Upper lobe of right lung (tissue), 1 donor: ENCODE measurements around the gene ADPRM. TPM values are rescaled to one million over a fixed set of nuclear protein-coding genes. Genes with fewer than 3 reads are reported as not detected.

ENCODE experiments used
- ATAC-seq: fragments of 200-7000 bp; cut with Tn5 transposase; one replicate; pipeline ENCODE4 v1.9.1; 2020; ENCODE audit warnings: mild to moderate bottlenecking, moderate library complexity
- DNase-seq: peaks from one replicate; pipeline ENCODE4 v3.0.0-alpha.2; 2020
- H3K27ac ChIP-seq: fragments of 200-600 bp; one replicate; pipeline ENCODE4 v1.8.0; 2022
- H3K27me3 ChIP-seq: fragments of 200-600 bp; one replicate; pipeline ENCODE4 v1.8.0; 2022; ENCODE audit warnings: mild to moderate bottlenecking
- H3K36me3 ChIP-seq: fragments of 200-600 bp; one replicate; pipeline ENCODE4 v1.8.0; 2022
- H3K4me1 ChIP-seq: fragments of 200-600 bp; one replicate; pipeline ENCODE4 v1.8.0; 2022
- H3K4me3 ChIP-seq: fragments of 200-600 bp; one replicate; pipeline ENCODE4 v1.8.0; 2022; ENCODE audit warnings: mild to moderate bottlenecking
- H3K9me3 ChIP-seq: fragments of 200-600 bp; one replicate; pipeline ENCODE4 v1.8.0; 2022
- intact Hi-C: fragments of 100-400 bp; cut with DNase I; formaldehyde crosslinking; loops from one replicate; pipeline ENCODE4 v1.11.0; 2022
- total RNA-seq: library from RNA; stranded (reverse); fragmentation: NEBNext Ultra II Directional; extraction: Animal tissue kit (Norgen Biotek cat#: 25700); gene quantifications from one replicate; pipeline ENCODE4 v1.2.1, GENCODE V29; 2021
- TF ChIP-seq, protein P1 (sequence below): fragments of 200-600 bp; IDR thresholded peaks from one replicate; pipeline ENCODE4 v1.8.0; 2022; ENCODE audit warnings: antibody characterized with exemption
- donor health status: DM: no; HTN: yes; CAD: no; lungs with severe emphysema.

The ADPRM gene
- total RNA-seq, 1 donor from 2014 or later: 8.2 TPM

DNA sequence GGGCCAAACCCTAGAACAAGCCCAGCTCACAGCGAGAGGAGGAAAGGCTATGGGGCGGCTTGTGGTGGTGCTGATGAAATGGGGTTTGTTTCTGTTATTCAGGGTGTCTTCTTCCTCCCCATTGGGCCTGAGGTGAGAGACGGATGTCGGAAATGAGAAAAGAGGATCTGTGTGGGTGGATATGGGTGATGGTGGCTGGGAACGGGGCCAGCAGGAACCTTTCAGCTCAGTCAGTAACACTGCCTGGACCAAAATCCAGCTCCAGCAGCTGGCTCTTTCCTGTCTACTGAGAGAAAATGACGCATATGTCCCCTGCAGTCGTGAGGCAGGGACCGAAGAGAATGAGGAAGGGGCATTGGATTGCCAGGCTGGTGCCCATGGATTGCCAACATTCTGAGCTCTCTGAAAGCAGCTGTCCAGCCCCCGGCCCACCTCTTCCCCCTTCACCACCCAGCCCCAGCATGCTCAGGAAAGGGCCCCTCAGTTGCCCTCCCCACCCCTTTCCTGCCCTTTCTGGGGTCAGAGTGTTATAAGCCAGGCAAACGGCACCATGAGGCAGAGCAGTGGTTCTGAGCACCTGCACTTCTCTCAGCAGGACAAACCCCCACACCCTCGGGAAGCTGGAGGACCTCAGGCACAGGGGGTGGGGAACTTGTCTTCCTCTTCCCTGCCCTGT lies 44.3 kb upstream of the ADPRM start:
- Histone ChIP-seq H3K27ac (no peak overlapping the region), H3K4me1 (no peaks in the 10 kb centered on the region), H3K4me3 (no peak overlapping the region), H3K36me3 (no peaks in the 10 kb centered on the region), H3K27me3 (no peaks in the 10 kb centered on the region), H3K9me3 (no peaks in the 10 kb centered on the region)
- TF ChIP-seq, protein P1, sequence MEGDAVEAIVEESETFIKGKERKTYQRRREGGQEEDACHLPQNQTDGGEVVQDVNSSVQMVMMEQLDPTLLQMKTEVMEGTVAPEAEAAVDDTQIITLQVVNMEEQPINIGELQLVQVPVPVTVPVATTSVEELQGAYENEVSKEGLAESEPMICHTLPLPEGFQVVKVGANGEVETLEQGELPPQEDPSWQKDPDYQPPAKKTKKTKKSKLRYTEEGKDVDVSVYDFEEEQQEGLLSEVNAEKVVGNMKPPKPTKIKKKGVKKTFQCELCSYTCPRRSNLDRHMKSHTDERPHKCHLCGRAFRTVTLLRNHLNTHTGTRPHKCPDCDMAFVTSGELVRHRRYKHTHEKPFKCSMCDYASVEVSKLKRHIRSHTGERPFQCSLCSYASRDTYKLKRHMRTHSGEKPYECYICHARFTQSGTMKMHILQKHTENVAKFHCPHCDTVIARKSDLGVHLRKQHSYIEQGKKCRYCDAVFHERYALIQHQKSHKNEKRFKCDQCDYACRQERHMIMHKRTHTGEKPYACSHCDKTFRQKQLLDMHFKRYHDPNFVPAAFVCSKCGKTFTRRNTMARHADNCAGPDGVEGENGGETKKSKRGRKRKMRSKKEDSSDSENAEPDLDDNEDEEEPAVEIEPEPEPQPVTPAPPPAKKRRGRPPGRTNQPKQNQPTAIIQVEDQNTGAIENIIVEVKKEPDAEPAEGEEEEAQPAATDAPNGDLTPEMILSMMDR: no peak
- DNase-seq: no peak
- ATAC-seq: peak; percentile 80
- intact Hi-C loops: no loop called here

DNA sequence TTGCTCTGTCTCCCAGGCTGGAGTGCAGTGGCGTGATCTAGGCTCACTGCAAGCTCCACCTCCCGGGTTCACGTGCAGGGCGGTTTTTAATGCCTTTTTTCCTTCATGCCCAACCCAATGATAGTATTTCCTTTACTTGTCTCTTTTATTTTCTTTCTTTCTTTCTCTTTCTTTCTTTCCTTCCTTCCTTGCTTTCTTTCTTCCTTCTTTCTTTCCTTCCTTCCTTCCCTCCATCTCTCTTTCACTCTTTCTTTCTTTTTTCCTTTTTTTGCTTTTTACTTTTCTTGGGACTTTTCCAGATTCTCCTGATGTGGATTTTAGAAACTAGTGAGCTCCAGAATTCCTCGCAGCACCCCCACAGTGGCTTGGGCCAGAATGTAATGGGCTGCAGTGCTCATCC lies 43.4 kb upstream of the ADPRM start:
- Histone ChIP-seq H3K27ac (no peak overlapping the region), H3K36me3 (no peaks in the 10 kb centered on the region), H3K27me3 (no peaks in the 10 kb centered on the region), H3K4me1 (no peaks in the 10 kb centered on the region), H3K9me3 (no peaks in the 10 kb centered on the region), H3K4me3 (no peak overlapping the region)
- TF ChIP-seq, protein P1: no peak
- ATAC-seq (no peak), DNase-seq (no peak)
- intact Hi-C loops: no loop called here

DNA sequence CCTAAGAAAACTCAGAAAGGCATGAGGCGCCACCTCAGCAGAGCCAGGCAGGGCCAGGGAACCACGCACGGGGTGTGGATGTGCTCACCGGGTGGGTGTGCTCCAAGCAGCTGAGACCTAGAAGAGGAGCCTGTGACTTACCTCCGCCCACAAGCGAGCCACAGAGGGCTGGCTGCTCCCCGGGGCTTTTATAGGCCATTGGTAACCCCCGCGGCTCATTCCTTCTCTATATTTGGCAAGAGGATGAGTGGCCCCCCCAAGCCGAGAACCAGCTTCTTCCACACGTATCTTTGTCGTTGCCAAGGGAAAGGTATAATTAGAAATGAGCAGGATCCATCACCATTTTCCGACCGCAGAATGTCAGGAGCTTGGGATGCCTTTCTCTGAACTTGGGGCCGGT lies 40.2 kb upstream of the ADPRM start, which contains the start of gene MYH3:
MYH3 (minus strand) TSS at position 162 of the 400 bp plus-strand sequence. CDS start 2,245 bp downstream, outside the sequence.
- ATAC-seq: no peak
- H3K4me3 ChIP-seq: no peak within 1 kb of the TSS
- TF ChIP-seq, protein P1: no peak
- no peaks in the 10 kb centered on the region for H3K4me1 ChIP-seq
- no peaks in the 10 kb centered on the region for H3K36me3 ChIP-seq
- H3K27me3 ChIP-seq: no peaks in the 10 kb centered on the region
- intact Hi-C loops: no loop called here
- DNase-seq: no peak
- H3K9me3 ChIP-seq: no peaks in the 10 kb centered on the region
- no peak within 1 kb of the TSS for H3K27ac ChIP-seq

DNA sequence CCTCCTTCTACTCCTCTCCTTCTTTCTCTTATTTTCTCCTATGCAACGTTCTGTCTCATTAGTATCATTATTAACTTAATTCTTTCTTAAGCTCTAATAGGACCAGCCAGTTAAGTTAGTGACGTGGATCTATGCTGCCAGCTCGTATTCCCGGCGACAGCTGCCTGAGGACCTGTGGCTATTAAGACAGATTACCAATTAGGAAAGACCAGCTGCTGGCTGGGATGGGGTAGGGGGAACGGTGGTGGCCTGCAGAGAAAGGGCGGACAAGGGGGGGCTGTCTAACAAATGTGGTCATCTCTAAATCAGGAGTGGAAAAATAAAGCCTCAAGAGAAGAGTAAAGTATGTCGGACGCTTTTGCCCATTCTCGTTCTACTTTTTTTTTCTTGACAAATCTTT lies 39.5 kb upstream of the ADPRM start:
- no peak overlapping the region for H3K4me3 ChIP-seq
- no peaks in the 10 kb centered on the region for H3K4me1 ChIP-seq
- intact Hi-C loops: no loop called here
- H3K27me3 ChIP-seq: no peaks in the 10 kb centered on the region
- DNase-seq: no peak
- ATAC-seq: no peak
- H3K9me3 ChIP-seq: no peaks in the 10 kb centered on the region
- TF ChIP-seq, protein P1: no peak
- no peaks in the 10 kb centered on the region for H3K36me3 ChIP-seq
- no peak overlapping the region for H3K27ac ChIP-seq

DNA sequence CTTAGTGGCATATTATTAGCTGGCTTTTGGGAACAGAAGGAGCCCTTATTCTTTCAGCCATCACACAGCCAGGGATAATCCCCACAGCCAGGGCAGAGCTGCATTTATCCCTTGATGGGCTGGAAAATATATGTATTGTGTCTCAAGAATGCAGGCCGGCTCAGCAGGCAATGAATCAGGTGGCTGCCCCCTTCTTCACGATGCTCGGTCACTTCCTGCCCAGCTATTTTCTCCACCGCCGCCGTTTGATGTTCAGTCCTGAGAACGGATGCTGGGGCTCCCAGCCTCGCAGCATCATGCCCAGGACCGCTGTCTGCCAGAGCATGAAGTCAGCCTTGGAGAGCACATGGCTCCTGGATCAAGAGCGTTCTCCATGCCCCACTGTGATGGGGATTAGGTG lies 36.0 kb upstream of the ADPRM start:
- Histone ChIP-seq H3K9me3 (no peaks in the 10 kb centered on the region), H3K36me3 (no peaks in the 10 kb centered on the region), H3K27ac (no peak overlapping the region), H3K27me3 (no peaks in the 10 kb centered on the region), H3K4me1 (no peaks in the 10 kb centered on the region), H3K4me3 (no peak overlapping the region)
- TF ChIP-seq, protein P1: no peak
- intact Hi-C loops: no loop called here
- ATAC-seq (no peak), DNase-seq (no peak)

DNA sequence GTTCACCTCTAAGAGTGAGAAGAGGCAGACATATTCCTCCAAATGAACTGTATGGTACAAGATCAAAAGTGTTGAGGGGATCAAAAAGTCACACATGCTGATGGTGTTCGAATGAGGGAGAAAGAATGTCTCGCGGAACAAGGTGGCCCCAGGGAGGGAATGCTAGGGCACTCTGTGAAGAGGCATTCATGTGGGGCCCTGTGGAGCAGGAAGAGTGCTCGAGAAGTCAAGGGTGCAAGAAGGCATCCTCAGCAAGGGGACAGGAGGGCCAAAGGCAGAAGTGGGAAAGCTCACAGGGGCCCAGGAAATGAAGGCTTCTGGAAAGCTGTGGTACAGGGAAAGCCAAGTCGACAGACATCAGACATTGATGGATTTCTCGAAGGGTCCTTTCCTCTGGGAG lies 34.2 kb upstream of the ADPRM start:
- TF ChIP-seq, protein P1: no peak
- no peaks in the 10 kb centered on the region for H3K27me3 ChIP-seq
- H3K4me1 ChIP-seq: no peaks in the 10 kb centered on the region
- no peak for DNase-seq
- no peak overlapping the region for H3K4me3 ChIP-seq
- no peak overlapping the region for H3K27ac ChIP-seq
- intact Hi-C loops: no loop called here
- no peak for ATAC-seq
- H3K9me3 ChIP-seq: no peaks in the 10 kb centered on the region
- no peaks in the 10 kb centered on the region for H3K36me3 ChIP-seq
